HG02798 (cell line): Measurements from ENCODE around the gene IGSF8.
"Not testable (repeated sequence)": the region's sequence is repeated elsewhere in the genome, so short reads cannot be mapped to it uniquely, and the experiment has no call there.

Experiments used
- ATAC-seq: cut with Tn5 transposase; IDR thresholded peaks from one replicate; pipeline ENCODE4 v1.9.1; 2021; ENCODE audit warnings: mild to moderate bottlenecking; ENCODE audit not compliant: unreplicated experiment, poor library complexity

The IGSF8 gene

DNA sequence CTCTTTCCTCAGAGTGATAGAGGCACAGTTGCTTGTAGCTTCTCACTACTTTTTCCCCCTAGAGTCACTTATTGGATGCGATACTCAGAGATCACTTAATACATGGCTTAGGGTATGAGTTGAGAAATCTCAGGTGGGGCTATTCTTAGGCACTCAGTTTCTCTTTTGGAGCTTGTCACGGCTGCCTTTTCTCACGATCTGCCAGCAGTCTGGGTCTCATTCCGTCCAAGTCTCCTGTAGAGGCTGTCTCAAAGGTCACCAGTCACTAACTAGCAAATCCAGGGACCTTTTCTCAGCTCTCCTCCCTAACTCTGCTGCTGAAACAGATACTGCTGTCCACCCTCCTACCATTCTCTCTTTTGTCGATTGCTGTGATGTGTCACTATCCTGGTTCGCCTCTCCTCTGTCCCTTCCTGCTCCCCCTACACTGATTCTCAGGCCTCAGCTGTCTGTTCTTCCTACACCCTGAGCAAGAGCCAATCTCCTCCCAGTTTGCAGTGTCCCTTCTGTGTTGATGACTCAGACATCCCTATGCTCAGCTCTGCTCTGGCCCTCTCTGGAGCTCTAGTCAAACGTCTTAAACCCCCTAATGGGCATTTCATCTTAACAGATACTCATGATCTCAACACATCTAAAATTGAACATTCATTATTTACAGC is 29.6 kb upstream of the IGSF8 start:
- no peak for ATAC-seq

- ATAC-seq = no peak
These were observed 29.0 kb upstream of the IGSF8 start for GRCh38 chr1:160127381-160127780.

GRCh38 chr1:160126342-160126741 is 27.9 kb upstream of the IGSF8 start:
- ATAC-seq = not testable (repeated sequence)

GRCh38 chr1:160125746-160126145 is 27.3 kb upstream of the IGSF8 start:
- ATAC-seq = no peak

GRCh38 chr1:160124705-160125478 is 26.5 kb upstream of the IGSF8 start:
- ATAC-seq = no peak

DNA sequence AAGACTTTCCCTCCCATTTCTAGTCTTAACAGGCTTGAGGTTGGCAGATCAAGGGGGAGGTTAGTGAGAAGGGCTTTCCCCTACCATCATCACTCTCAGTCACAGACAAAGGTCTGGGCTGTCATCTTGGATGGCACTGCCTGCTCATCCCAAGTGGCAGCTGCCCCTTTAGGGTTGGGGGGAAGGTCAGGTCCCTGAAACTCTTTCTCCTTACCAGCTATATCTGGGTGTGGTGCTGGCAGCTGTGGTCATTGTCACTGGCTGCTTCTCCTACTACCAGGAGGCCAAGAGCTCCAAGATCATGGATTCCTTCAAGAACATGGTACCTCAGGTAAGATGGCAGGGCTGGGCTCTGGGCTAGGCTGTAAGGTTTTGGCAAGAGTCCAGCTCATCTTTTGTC is 25.3 kb upstream of the IGSF8 start:
- ATAC-seq = no peak

GRCh38 chr1:160122978-160123495 is 24.6 kb upstream of the IGSF8 start:
- no peak for ATAC-seq

DNA sequence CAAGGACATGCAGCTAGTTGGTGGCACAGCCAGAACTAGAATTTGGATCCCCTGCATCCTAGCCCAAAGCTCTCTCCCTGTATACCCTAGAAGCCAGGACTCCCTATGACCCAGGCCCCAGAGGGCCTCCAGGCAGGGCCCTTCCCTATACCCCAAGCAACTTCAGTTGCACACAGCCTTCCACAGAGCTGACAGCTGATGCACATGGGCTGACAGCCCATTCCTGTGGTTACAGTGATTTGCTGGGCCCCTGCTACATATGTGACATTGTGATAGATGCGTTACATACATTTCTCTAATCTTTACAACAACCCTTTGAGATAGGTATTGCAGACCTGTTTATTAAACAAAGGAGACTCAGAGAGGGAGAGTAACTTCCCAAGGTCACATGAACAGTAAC is 23.0 kb upstream of the IGSF8 start:
- no peak for ATAC-seq

GRCh38 chr1:160120797-160121196 is 22.4 kb upstream of the IGSF8 start:
- no peak for ATAC-seq

GRCh38 chr1:160118928-160119327 is 20.5 kb upstream of the IGSF8 start:
- no peak for ATAC-seq

- ATAC-seq = no peak
These were observed 19.3 kb upstream of the IGSF8 start for GRCh38 chr1:160117709-160118183.

DNA sequence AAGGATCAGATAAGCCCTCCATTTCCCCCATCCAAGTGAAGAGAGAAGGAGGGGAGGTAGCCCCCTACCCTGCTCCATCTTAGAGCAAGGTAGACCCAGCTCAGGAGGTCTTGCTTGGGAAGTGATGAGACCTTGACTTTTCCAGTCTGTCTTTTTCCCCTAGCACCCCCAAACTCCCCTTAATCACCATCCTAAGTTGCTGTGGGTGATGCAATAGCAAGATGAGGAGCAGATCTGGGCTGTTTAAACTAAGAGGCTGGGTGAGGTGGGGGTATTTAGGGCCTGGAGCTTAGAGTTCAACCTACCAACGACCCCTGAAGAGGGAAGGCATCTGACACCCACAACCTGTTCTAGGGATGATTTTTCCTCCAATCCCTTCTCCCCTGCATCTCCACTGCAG is 18.9 kb upstream of the IGSF8 start:
- no peak for ATAC-seq

GRCh38 chr1:160116283-160117147 is 18.1 kb upstream of the IGSF8 start:
- no peak for ATAC-seq

DNA sequence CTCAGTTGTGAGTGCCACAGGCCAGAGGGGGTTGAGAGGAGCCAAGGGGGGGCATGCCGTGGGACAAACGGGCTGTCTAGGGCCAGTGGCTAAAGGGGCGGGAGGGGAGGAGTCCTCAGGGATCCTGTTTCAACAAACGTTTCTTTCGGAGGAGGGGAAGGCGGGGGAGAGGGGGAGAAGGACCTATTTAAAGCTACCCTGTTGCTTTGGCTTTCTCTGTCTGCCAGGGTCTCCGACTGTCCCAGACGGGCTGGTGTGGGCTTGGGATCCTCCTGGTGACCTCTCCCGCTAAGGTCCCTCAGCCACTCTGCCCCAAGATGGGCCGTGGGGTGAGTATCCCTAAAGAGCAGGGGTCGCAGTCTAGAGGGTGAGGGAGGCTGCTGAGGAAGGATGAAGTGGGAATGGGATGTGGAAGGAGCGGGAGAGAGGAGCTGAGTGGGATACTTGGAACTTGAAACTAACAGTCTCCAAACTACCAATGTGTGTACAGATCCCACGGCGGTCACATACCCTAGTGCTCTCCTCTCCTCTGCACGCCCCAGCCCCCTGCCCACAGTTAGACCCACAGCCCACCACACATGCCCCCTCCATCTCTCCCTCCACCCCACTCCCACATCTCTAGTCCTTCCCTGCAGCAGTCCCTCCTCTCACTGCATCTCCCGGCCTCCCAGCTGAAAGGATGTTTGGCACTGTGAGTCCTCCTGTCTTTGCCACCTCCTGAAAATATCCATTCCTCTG is 17.3 kb upstream of the IGSF8 start, which contains the start of gene ATP1A2:
TSS of gene ATP1A2 (plus strand) at position 215 of the 738 bp plus-strand sequence. CDS start at position 318, 103 bp downstream.
- no peak for ATAC-seq

GRCh38 chr1:160114085-160114484 is 15.7 kb upstream of the IGSF8 start:
- ATAC-seq = no peak

DNA sequence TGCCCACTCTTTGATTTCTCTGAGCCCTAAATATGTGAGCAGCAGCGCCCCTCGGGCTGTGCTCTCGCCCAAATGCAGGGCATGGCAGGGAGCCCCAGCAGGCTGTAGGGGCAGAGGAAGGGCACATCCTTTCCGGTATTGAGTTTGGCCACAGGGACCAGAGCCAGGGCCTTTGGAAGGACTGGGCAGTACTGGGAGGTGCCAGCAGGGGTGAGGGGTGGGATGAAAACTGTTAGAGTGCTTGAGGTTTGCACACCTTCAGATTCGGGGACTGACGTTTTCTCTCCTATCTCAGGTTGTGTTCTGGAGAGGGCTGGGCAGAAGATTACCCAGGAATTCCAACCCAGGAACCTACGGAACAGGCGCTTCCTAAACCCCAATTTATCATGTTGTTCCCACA is 15.0 kb upstream of the IGSF8 start:
- ATAC-seq = no peak

DNA sequence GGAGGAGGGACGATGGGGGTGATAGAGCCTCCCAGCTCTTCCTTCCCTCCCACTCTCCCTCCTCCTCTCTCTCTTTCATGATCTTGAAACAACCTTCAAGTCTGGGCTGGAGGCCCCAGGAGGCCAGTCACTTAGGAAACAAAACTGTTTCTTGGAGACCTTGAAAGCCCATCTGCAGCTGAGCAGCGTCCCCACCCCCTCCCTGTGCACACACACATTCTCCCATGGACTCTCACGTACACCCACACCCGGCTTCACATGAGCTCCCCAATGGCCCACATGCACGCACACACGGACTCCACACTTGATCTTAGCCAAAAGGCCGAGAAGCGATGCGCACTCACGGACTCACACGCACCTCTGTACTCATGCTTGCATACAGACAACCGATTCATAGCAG is 13.9 kb upstream of the IGSF8 start:
- ATAC-seq = no peak

- not testable (repeated sequence) for ATAC-seq
These were observed 13.0 kb upstream of the IGSF8 start for GRCh38 chr1:160111462-160111861.

- no peak for ATAC-seq
These were observed 11.3 kb upstream of the IGSF8 start for GRCh38 chr1:160109686-160110085.
